ENCODE results near the gene RASA2.

DNA sequence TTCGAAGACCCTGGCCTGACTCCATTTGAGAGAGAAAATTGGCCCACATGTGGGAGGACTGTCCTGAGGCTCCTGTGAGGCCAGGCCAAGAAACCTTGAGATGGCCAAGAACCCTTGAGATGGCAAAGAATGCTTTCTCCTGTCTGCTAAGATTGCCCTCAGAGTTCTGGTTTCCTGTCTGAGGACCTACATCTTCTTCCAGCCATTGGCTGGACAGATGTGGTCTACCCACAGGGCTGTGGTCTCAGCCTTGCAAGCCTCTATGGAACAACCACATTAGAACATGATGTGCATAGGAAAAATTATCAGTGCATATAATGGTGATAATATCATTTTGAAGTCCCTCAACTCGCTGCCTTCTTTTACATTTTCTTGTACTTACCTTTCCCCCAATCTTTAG, 10.8 kb upstream of the RASA2 start:
- TF ChIP-seq, protein P1, sequence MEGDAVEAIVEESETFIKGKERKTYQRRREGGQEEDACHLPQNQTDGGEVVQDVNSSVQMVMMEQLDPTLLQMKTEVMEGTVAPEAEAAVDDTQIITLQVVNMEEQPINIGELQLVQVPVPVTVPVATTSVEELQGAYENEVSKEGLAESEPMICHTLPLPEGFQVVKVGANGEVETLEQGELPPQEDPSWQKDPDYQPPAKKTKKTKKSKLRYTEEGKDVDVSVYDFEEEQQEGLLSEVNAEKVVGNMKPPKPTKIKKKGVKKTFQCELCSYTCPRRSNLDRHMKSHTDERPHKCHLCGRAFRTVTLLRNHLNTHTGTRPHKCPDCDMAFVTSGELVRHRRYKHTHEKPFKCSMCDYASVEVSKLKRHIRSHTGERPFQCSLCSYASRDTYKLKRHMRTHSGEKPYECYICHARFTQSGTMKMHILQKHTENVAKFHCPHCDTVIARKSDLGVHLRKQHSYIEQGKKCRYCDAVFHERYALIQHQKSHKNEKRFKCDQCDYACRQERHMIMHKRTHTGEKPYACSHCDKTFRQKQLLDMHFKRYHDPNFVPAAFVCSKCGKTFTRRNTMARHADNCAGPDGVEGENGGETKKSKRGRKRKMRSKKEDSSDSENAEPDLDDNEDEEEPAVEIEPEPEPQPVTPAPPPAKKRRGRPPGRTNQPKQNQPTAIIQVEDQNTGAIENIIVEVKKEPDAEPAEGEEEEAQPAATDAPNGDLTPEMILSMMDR (IDR thresholded peaks at IDR 0.05), result no peak
- TF ChIP-seq POLR2AphosphoS5 (IDR thresholded peaks at IDR 0.05) (no peak), POLR2A (IDR thresholded peaks at IDR 0.05) (no peak), EP300 (IDR thresholded peaks at IDR 0.05) (no peak)
